Nephron progenitor cell (in vitro differentiated cells): ENCODE results near the gene UBE2E1.

Experiments used
- DNase-seq: peaks from one replicate; pipeline ENCODE4 v3.0.0; 2021
- H3K27ac Mint-ChIP-seq: 2 replicates; pipeline ENCODE4 v1.8.0; 2021; ENCODE audit warnings: mild to moderate bottlenecking, moderate library complexity, mixed read lengths
- H3K27me3 Mint-ChIP-seq: 2 replicates; pipeline ENCODE4 v1.8.0; 2021; ENCODE audit warnings: mild to moderate bottlenecking, low read depth, mixed read lengths; ENCODE audit not compliant: poor library complexity
- H3K36me3 Mint-ChIP-seq: 2 replicates; pipeline ENCODE4 v1.8.0; 2021; ENCODE audit warnings: low read depth, mixed read lengths
- H3K4me1 Mint-ChIP-seq: 2 replicates; pipeline ENCODE4 v1.8.0; 2021; ENCODE audit warnings: mixed read lengths
- H3K4me3 Mint-ChIP-seq: 2 replicates; pipeline ENCODE4 v1.8.0; 2021; ENCODE audit warnings: mild to moderate bottlenecking, moderate library complexity, mixed read lengths
- H3K9me3 Mint-ChIP-seq: 2 replicates; pipeline ENCODE4 v1.8.0; 2021; ENCODE audit warnings: mild to moderate bottlenecking, moderate library complexity, mixed read lengths
- TF ChIP-seq, protein P1 (sequence below): fragments of 200-600 bp; sonication (generic); IDR thresholded peaks from 2 replicates; pipeline ENCODE4 v1.5.0; 2021; ENCODE audit warnings: antibody characterized with exemption

UBE2E1 gene

DNA sequence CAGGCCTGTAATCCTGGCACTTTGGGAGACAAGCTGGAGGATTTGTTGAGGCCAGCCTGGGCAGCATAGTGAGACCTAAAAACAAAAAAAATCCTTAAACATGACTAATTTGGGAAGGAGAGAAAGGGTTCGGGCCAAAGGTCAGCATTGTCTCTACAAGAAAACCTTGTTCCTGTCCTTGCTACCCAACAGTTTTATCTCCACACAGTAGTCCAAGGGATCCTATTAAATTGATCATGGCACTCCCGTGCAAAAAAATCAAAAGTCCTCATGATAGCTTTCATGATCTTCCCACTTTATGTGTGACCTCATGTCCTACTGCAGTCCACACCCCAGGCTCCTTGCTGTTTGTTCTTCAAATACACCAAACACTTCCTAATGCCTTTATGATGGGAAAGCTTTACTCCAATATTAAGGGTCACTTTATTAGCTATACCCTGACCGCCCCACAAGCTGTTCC lies 115.3 kb downstream of the UBE2E1 start:
- TF ChIP-seq, protein P1, sequence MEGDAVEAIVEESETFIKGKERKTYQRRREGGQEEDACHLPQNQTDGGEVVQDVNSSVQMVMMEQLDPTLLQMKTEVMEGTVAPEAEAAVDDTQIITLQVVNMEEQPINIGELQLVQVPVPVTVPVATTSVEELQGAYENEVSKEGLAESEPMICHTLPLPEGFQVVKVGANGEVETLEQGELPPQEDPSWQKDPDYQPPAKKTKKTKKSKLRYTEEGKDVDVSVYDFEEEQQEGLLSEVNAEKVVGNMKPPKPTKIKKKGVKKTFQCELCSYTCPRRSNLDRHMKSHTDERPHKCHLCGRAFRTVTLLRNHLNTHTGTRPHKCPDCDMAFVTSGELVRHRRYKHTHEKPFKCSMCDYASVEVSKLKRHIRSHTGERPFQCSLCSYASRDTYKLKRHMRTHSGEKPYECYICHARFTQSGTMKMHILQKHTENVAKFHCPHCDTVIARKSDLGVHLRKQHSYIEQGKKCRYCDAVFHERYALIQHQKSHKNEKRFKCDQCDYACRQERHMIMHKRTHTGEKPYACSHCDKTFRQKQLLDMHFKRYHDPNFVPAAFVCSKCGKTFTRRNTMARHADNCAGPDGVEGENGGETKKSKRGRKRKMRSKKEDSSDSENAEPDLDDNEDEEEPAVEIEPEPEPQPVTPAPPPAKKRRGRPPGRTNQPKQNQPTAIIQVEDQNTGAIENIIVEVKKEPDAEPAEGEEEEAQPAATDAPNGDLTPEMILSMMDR = no peak
- Mint-ChIP-seq H3K27ac (peak overlapping the region; percentile 82), H3K36me3 (peaks cover 62% of the 10 kb centered on the region), H3K27me3 (no peaks in the 10 kb centered on the region), H3K4me1 (peaks cover 55% of the 10 kb centered on the region), H3K4me3 (no peak overlapping the region), H3K9me3 (peaks cover 5% of the 10 kb centered on the region)
- DNase-seq = no peak

DNA sequence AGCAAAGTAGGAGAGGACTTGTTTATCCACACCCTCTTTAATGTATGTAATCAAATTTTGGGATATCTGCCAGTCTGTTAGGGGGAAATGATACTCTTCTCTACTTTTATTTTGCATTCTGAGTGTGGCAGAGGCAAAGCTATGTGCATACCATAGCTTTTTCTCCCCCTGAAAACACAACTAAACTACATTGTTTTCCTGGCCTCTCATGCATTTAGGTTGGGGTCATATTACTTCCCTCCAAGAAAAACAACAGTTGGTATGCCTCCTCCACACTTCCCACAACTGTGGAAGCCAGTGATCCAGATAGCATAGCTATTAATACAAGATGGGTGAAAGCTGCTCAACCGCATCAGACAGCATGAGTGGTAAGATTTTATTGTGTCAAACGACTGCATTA lies 118.0 kb downstream of the UBE2E1 start:
- Mint-ChIP-seq H3K36me3 (peaks cover 49% of the 10 kb centered on the region), H3K4me3 (peak overlapping the region; percentile 43), H3K27ac (peak overlapping the region; percentile 60), H3K27me3 (no peaks in the 10 kb centered on the region), H3K4me1 (peaks cover 51% of the 10 kb centered on the region), H3K9me3 (peaks cover 9% of the 10 kb centered on the region)
- DNase-seq = peak; percentile 31
- TF ChIP-seq, protein P1 = no peak

DNA sequence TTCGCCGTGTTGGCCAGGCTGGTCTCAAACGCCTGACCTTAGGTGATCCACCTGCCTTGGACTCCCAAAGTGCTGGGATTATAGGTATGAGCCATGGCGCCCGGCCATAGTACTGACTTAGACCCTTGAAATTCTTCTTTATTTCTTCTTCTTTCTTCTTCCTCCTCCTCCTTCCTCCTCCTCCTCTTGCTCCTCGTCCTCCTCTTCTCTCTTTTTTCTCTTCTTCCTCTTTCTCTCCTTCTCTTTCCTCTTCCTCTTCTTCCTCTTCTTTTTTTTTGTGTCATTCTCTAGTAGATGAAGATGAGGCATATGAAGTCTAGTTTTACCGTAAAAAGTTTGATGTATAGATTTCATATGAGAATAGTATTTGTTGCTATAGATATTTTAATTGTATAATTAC lies 120.5 kb downstream of the UBE2E1 start:
- no peak for DNase-seq
- peaks cover 37% of the 10 kb centered on the region for H3K4me1 Mint-ChIP-seq
- H3K27me3 Mint-ChIP-seq = no peaks in the 10 kb centered on the region
- TF ChIP-seq, protein P1 = no peak
- H3K36me3 Mint-ChIP-seq = peaks cover 25% of the 10 kb centered on the region
- peaks cover 9% of the 10 kb centered on the region for H3K9me3 Mint-ChIP-seq
- peak overlapping the region; percentile 3 for H3K27ac Mint-ChIP-seq
- no peak overlapping the region for H3K4me3 Mint-ChIP-seq

DNA sequence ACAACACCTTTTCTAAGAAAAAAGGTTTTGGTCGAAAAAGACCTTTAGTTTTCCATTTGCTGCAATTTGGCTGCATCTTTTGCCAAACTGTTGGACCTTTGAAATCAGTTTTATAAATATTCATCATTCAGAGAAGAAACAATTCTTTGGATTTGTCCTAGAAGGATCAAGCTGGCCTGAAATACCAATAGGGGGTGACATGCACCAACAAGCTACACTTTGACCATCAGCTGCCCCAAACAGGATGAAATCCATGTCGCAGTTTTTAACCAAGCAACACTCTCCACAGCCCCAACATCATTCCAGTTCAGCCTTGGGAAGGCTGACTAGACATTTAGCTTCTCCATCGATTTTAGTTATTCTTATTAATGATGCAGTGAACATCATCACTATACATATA lies 121.0 kb downstream of the UBE2E1 start:
- Mint-ChIP-seq H3K4me3 (no peak overlapping the region), H3K36me3 (peaks cover 20% of the 10 kb centered on the region), H3K4me1 (peaks cover 40% of the 10 kb centered on the region), H3K9me3 (peaks cover 9% of the 10 kb centered on the region), H3K27me3 (no peaks in the 10 kb centered on the region), H3K27ac (no peak overlapping the region)
- TF ChIP-seq, protein P1 = no peak
- no peak for DNase-seq

DNA sequence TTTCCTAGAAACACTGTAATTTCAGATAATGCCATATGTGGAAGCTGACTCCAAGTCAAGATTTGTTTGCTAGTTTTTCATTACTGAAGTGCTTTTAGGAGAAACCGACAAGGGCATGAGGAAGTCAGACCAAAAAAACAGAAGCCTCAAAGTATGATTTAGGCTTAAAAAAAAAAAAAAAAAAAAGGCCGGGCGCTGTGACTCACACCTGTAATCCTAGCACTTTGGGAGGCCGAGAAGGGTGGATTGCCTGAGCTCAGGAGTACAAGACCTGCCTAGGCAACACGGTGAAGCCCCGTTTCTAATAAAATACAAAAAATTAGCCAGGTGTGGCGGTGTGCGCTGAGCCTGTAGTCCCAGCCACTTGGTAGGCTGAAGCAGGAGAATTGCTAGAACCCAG lies 122.8 kb downstream of the UBE2E1 start:
- Mint-ChIP-seq H3K36me3 (peaks cover 9% of the 10 kb centered on the region), H3K27ac (no peak overlapping the region), H3K9me3 (peaks cover 9% of the 10 kb centered on the region), H3K4me1 (peaks cover 32% of the 10 kb centered on the region), H3K27me3 (no peaks in the 10 kb centered on the region), H3K4me3 (no peak overlapping the region)
- DNase-seq = no peak
- TF ChIP-seq, protein P1 = no peak

DNA sequence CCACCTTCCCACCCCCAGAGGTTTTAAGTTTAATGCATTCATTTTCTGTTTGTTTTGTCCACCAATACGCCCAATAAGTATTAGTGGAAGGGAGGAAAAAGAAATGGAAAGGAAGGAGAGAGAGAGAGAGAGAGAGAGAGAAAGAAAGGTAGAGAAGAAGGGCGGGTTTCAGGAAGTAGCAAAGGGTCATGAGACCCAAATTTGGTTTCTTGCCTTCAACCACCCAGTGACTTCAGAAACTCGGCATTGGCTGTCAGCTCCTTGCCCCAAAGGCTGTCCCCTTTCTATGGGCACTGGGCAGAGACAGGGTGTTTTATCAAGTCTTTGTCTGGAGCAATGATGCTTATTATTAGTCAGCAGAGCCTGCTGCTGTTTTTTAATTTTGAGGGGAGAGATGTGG lies 125.8 kb downstream of the UBE2E1 start:
- no peaks in the 10 kb centered on the region for H3K9me3 Mint-ChIP-seq
- no peaks in the 10 kb centered on the region for H3K27me3 Mint-ChIP-seq
- peaks cover 22% of the 10 kb centered on the region for H3K4me1 Mint-ChIP-seq
- H3K36me3 Mint-ChIP-seq = no peaks in the 10 kb centered on the region
- H3K4me3 Mint-ChIP-seq = no peak overlapping the region
- DNase-seq = no peak
- TF ChIP-seq, protein P1 = no peak
- no peak overlapping the region for H3K27ac Mint-ChIP-seq
